ENCODE measurements around the gene EVA1A.

Gene EVA1A

DNA sequence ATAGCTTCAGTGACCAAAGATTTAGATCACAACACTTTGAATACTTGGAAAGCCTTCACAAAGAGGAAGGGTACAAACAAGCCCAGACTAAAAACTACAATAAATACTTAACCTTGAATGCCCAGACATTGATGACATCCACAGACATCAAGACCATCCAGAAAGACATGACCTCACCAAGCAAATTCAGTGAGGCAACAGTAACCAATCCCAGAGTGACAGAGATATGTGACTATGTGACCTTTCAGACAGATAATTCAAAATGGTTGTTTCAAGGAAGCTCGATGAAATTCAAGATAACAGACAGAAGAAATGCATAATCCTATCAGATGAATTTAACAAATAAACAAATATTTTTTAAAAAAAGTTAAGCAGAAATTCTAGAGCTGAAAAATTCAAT lies 19.9 kb upstream of the EVA1A start (continued):
- no peak for TF ChIP-seq ARNTL (CRISPR knock-in tag; IDR thresholded peaks at IDR 0.05; ENCODE audit: borderline replicate concordance, low read depth)
- no peak for TF ChIP-seq CSDC2 (CRISPR knock-in tag; IDR thresholded peaks at IDR 0.05)
- TF ChIP-seq TCF4 (CRISPR knock-in tag; IDR thresholded peaks at IDR 0.05; ENCODE audit: borderline replicate concordance), result no peak

GRCh38 chr2:75580156-75580555 lies 19.4 kb upstream of the EVA1A start:
- TF ChIP-seq RARB (CRISPR knock-in tag; IDR thresholded peaks at IDR 0.05) (no peak), TCF4 (CRISPR knock-in tag; IDR thresholded peaks at IDR 0.05; ENCODE audit: borderline replicate concordance) (no peak), ZFP30 (CRISPR knock-in tag; IDR thresholded peaks at IDR 0.05) (no peak), ZNF565 (CRISPR knock-in tag; conservative IDR thresholded peaks at IDR 0.05; ENCODE audit: low read depth) (no peak), ZFP3 (CRISPR knock-in tag; IDR thresholded peaks at IDR 0.05) (no peak)
- TF ChIP-seq, protein P1, sequence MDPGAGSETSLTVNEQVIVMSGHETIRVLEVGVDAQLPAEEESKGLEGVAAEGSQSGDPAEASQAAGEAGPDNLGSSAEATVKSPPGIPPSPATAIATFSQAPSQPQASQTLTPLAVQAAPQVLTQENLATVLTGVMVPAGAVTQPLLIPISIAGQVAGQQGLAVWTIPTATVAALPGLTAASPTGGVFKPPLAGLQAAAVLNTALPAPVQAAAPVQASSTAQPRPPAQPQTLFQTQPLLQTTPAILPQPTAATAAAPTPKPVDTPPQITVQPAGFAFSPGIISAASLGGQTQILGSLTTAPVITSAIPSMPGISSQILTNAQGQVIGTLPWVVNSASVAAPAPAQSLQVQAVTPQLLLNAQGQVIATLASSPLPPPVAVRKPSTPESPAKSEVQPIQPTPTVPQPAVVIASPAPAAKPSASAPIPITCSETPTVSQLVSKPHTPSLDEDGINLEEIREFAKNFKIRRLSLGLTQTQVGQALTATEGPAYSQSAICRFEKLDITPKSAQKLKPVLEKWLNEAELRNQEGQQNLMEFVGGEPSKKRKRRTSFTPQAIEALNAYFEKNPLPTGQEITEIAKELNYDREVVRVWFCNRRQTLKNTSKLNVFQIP (CRISPR knock-in tag; IDR thresholded peaks at IDR 0.05; ENCODE audit: borderline replicate concordance, low read depth), result no peak
- ATAC-seq, result no peak

DNA sequence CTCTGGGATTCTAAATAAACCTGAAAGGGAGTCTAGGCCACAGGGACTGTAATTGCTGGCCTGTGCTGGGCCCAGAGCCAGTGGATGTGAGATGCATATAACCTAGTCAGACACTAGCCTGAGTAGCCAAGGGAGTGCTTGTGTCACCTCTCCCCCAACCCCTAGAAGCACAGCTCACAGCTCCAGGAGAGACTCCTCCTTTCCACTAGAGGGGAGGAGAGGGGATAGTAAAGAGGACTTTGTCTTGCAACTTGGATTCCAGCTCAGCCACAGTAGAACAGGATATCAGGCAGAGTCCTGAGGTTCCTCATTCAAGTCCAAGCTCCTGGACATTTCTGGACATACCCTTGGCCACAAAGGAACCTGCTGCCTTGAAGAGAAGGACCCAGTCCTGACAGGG lies 18.4 kb upstream of the EVA1A start:
- TF ChIP-seq RARB (CRISPR knock-in tag; IDR thresholded peaks at IDR 0.05) (no peak), PPARA (CRISPR knock-in tag; IDR thresholded peaks at IDR 0.05; ENCODE audit: borderline replicate concordance) (no peak), BACH2 (CRISPR knock-in tag; IDR thresholded peaks at IDR 0.05; ENCODE audit: borderline replicate concordance) (no peak), ARNTL (CRISPR knock-in tag; IDR thresholded peaks at IDR 0.05; ENCODE audit: borderline replicate concordance, low read depth) (no peak), ZNF565 (CRISPR knock-in tag; conservative IDR thresholded peaks at IDR 0.05; ENCODE audit: low read depth) (no peak), TSHZ2 (CRISPR knock-in tag; IDR thresholded peaks at IDR 0.05) (no peak), TOX (CRISPR knock-in tag; IDR thresholded peaks at IDR 0.05; ENCODE audit: borderline replicate concordance) (no peak), CSRNP3 (CRISPR knock-in tag; IDR thresholded peaks at IDR 0.05) (no peak), OSR1 (CRISPR knock-in tag; IDR thresholded peaks at IDR 0.05) (no peak), ZFP3 (CRISPR knock-in tag; IDR thresholded peaks at IDR 0.05) (no peak), ISL1 (CRISPR knock-in tag; IDR thresholded peaks at IDR 0.05) (no peak), ESRRG (CRISPR knock-in tag; IDR thresholded peaks at IDR 0.05) (no peak), GLIS3 (CRISPR knock-in tag; IDR thresholded peaks at IDR 0.05) (no peak), ZFP30 (CRISPR knock-in tag; IDR thresholded peaks at IDR 0.05) (no peak), CSDC2 (CRISPR knock-in tag; IDR thresholded peaks at IDR 0.05) (no peak), ZC3H10 (CRISPR knock-in tag; IDR thresholded peaks at IDR 0.05) (no peak)
- TF ChIP-seq, protein P1 (CRISPR knock-in tag; IDR thresholded peaks at IDR 0.05; ENCODE audit: borderline replicate concordance, low read depth), result no peak
- TF ChIP-seq, protein P2, sequence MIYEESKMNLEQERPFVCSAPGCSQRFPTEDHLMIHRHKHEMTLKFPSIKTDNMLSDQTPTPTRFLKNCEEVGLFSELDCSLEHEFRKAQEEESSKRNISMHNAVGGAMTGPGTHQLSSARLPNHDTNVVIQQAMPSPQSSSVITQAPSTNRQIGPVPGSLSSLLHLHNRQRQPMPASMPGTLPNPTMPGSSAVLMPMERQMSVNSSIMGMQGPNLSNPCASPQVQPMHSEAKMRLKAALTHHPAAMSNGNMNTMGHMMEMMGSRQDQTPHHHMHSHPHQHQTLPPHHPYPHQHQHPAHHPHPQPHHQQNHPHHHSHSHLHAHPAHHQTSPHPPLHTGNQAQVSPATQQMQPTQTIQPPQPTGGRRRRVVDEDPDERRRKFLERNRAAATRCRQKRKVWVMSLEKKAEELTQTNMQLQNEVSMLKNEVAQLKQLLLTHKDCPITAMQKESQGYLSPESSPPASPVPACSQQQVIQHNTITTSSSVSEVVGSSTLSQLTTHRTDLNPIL (CRISPR knock-in tag; IDR thresholded peaks at IDR 0.05; ENCODE audit: low read depth), result no peak
- TF ChIP-seq, protein P3, sequence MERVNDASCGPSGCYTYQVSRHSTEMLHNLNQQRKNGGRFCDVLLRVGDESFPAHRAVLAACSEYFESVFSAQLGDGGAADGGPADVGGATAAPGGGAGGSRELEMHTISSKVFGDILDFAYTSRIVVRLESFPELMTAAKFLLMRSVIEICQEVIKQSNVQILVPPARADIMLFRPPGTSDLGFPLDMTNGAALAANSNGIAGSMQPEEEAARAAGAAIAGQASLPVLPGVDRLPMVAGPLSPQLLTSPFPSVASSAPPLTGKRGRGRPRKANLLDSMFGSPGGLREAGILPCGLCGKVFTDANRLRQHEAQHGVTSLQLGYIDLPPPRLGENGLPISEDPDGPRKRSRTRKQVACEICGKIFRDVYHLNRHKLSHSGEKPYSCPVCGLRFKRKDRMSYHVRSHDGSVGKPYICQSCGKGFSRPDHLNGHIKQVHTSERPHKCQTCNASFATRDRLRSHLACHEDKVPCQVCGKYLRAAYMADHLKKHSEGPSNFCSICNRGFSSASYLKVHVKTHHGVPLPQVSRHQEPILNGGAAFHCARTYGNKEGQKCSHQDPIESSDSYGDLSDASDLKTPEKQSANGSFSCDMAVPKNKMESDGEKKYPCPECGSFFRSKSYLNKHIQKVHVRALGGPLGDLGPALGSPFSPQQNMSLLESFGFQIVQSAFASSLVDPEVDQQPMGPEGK (CRISPR knock-in tag; IDR thresholded peaks at IDR 0.05; ENCODE audit: borderline replicate concordance), result no peak

More for the DNA sequence above, 18.4 kb upstream of the EVA1A start:
- ATAC-seq, result no peak

Data from SK-N-SH treated with all-trans-retinoic acid at 6 μM for 48 hours (cell line).